K562 (cell line): ENCODE measurements around the gene TCF12. TPM values are rescaled to one million over a fixed set of nuclear protein-coding genes. Genes with fewer than 3 reads are reported as not detected.

Source experiments
- ATAC-seq: fragments of 200-7000 bp; cut with Tn5 transposase; 3 replicates; pipeline ENCODE4 v1.9.1; 2020; ENCODE audit warnings: moderate library complexity
- BruUV-seq: library from RNA; stranded (reverse); fragments of 400-500 nt; replicated peaks from 2 replicates; lab custom pipeline; 2021; lab: Mats Ljungman, UMichigan
- CTCF ChIA-PET: fragments of 300-600 bp; formaldehyde crosslinking; extraction: SDS; loops from one replicate; lab custom pipeline; 2021; ENCODE audit warnings: low intra/inter-chr PET ratio; lab: Yijun Ruan, JAX
- POLR2A ChIA-PET: fragments of 300-600, 350-650 bp; sonication (Branson Sonifier 250); formaldehyde crosslinking; extraction: SDS; loops from one replicate; lab custom pipeline; 2021; ENCODE audit warnings: antibody characterized with exemption, inconsistent platforms; lab: Yijun Ruan, JAX
- DNase-seq, 4 experiments: peaks; one replicate each; pipeline versions ENCODE4 v3.0.0 to v3.0.0-alpha.2; 2011 to 2018; ENCODE audit warnings: low spot score in 3 of 4, mixed read lengths in 3 of 4; ENCODE audit errors: extremely low read depth in 1 of 4
- FAIRE-seq: peaks from 2 replicates; lab custom pipeline; 2011; peaks lifted over from hg19 to GRCh38; lab: Jason Lieb, UNC
- H2AFZ ChIP-seq: 2 replicates; pipeline ENCODE4 v1.6.0; 2011; ENCODE audit warnings: low read depth, low read length, control low read depth, inconsistent platforms
- H3K27ac ChIP-seq: fragments of 200-600 bp; 3 replicates; pipeline ENCODE4 v1.8.0; 2011; ENCODE audit warnings: low read depth, mild to moderate bottlenecking, control low read depth, inconsistent platforms, low read length, moderate library complexity, mixed read lengths; ENCODE audit errors: extremely low read depth
- H3K27me3 ChIP-seq, 2 experiments: fragments of 300-600 bp in 1 of 2; 2 replicates in 1 of 2; 3 replicates in 1 of 2; pipeline versions ENCODE4 v1.6.0 to v1.8.0; 2011; ENCODE audit warnings: inconsistent platforms in 2 of 2, low read length in 2 of 2, mild to moderate bottlenecking in 1 of 2, mixed read lengths in 1 of 2, moderate library complexity in 1 of 2; ENCODE audit not compliant: control insufficient read depth in 2 of 2, insufficient read depth in 2 of 2
- H3K36me3 ChIP-seq: fragments of 300-600 bp; 3 replicates; pipeline ENCODE4 v1.8.0; 2011; ENCODE audit warnings: mild to moderate bottlenecking, low read length, inconsistent platforms; ENCODE audit not compliant: control insufficient read depth, insufficient read depth
- H3K4me1 ChIP-seq, 2 experiments: fragments of 200-600 bp in 1 of 2; replicated peaks in 1 of 2; 2 replicates in 1 of 2; 3 replicates in 1 of 2; pipeline versions ENCODE4 v1.5.1 to v1.8.0; 2011; ENCODE audit warnings: inconsistent platforms in 2 of 2, low read length in 2 of 2, mild to moderate bottlenecking in 1 of 2, mixed read lengths in 1 of 2, moderate library complexity in 1 of 2; ENCODE audit not compliant: control insufficient read depth in 2 of 2, insufficient read depth in 2 of 2
- H3K4me2 ChIP-seq: 2 replicates; pipeline ENCODE4 v1.6.1; 2011; ENCODE audit warnings: low read length, control low read depth, inconsistent platforms, mixed read lengths; ENCODE audit not compliant: insufficient read depth
- H3K4me3 ChIP-seq: fragments of 200-600 bp; sonication (generic), shearing (Covaris generic); 2 replicates; pipeline ENCODE4 v1.5.1; 2016; ENCODE audit warnings: control low read depth, inconsistent platforms
- H3K79me2 ChIP-seq: fragments of 200-600 bp; 3 replicates; pipeline ENCODE4 v1.8.0; 2011; ENCODE audit warnings: low read length, inconsistent platforms; ENCODE audit not compliant: control insufficient read depth, insufficient read depth
- H3K9ac ChIP-seq, 2 experiments: 2 replicates each; pipeline versions ENCODE4 v1.6.0 to v1.6.1; 2011; ENCODE audit warnings: low read depth in 2 of 2, low read length in 2 of 2, control low read depth in 1 of 2, inconsistent platforms in 1 of 2, mild to moderate bottlenecking in 1 of 2, mixed read lengths in 1 of 2; ENCODE audit not compliant: insufficient read depth in 1 of 2
- H3K9me1 ChIP-seq: one replicate; pipeline ENCODE4 v1.6.0; 2011; ENCODE audit warnings: inconsistent platforms, mild to moderate bottlenecking, low read length, moderate library complexity; ENCODE audit not compliant: control insufficient read depth, insufficient read depth
- H3K9me3 ChIP-seq: replicated peaks from 2 replicates; pipeline ENCODE4 v1.5.1; 2011; ENCODE audit warnings: low read depth, low read length, inconsistent platforms; ENCODE audit not compliant: control insufficient read depth, insufficient read depth
- H4K20me1 ChIP-seq: replicated peaks from 2 replicates; pipeline ENCODE4 v1.6.1; 2011; ENCODE audit warnings: low read length, inconsistent platforms, mixed read lengths; ENCODE audit not compliant: control insufficient read depth, insufficient read depth
- ESRRA ChIP-seq: fragments of 450-650 bp; IDR thresholded peaks from 2 replicates; pipeline ENCODE4 v1.6.1; 2014; ENCODE audit warnings: low read depth, mild to moderate bottlenecking, moderate library complexity, borderline replicate concordance
- ETS1 ChIP-seq: conservative IDR thresholded peaks from 2 replicates; pipeline ENCODE4 v1.6.1; 2011; ENCODE audit warnings: low read depth, mild to moderate bottlenecking, low read length; ENCODE audit not compliant: control insufficient read depth
- HNRNPK ChIP-seq: fragments of 200-400 bp; formaldehyde crosslinking; IDR thresholded peaks from one replicate; pipeline ENCODE4 v1.6.1; 2018; ENCODE audit warnings: mild to moderate bottlenecking, low read depth, low read length; ENCODE audit not compliant: poor library complexity, severe bottlenecking
- MAFG ChIP-seq: fragments of 450-650 bp; conservative IDR thresholded peaks from 2 replicates; pipeline ENCODE4 v1.6.1; 2016; ENCODE audit warnings: missing genetic modification characterization, missing compliant biosample characterization
- NEUROD1 ChIP-seq: fragments of 150-350 bp; IDR thresholded peaks from 2 replicates; pipeline ENCODE4 v1.6.1; 2014; ENCODE audit warnings: borderline replicate concordance, low read length, low read depth; ENCODE audit not compliant: partially characterized antibody
- PHB2 ChIP-seq: fragments of 450-650 bp; IDR thresholded peaks from 2 replicates; pipeline ENCODE4 v1.6.1; 2017; ENCODE audit warnings: low read depth
- RCOR1 ChIP-seq, 2 experiments: IDR thresholded peaks; 2 replicates each; pipeline ENCODE4 v1.6.1; 2012; ENCODE audit warnings: low read depth in 2 of 2, low read length in 2 of 2, borderline replicate concordance in 1 of 2, improper control_type of control experiment in 1 of 2
- RFX1 ChIP-seq: fragments of 450-650 bp; IDR thresholded peaks from 2 replicates; pipeline ENCODE4 v1.6.1; 2016; ENCODE audit warnings: mild to moderate bottlenecking, moderate library complexity
- SETDB1 ChIP-seq: IDR thresholded peaks from one replicate; pipeline ENCODE4 v1.6.1; 2012; ENCODE audit warnings: low read length, control low read depth, inconsistent platforms
- SMAD3 ChIP-seq: fragments of 450-650 bp; formaldehyde crosslinking; conservative IDR thresholded peaks from 2 replicates; pipeline ENCODE4 v1.4.0; 2020; ENCODE audit warnings: mild to moderate bottlenecking
- STAT5A ChIP-seq: IDR thresholded peaks from 2 replicates; pipeline ENCODE4 v1.6.1; 2012; ENCODE audit warnings: low read length, inconsistent platforms, borderline replicate concordance
- TAL1 ChIP-seq: fragments of 450-650 bp; IDR thresholded peaks from 2 replicates; pipeline ENCODE4 v1.6.1; 2016; ENCODE audit warnings: mild to moderate bottlenecking
- ZBTB2 ChIP-seq: fragments of 450-650 bp; IDR thresholded peaks from 2 replicates; pipeline ENCODE4 v1.6.1; 2016; ENCODE audit warnings: antibody characterized with exemption
- ZNF830 ChIP-seq: fragments of 250-450 bp; sonication (Bioruptor Pico); IDR thresholded peaks from 2 replicates; pipeline ENCODE4 v1.5.0; 2021; ENCODE audit warnings: mild to moderate bottlenecking
- WGBS: fragments of 100-300 bp; shearing (Covaris generic); methylation state at CpG from one replicate; pipeline ENCODE4 v1.1.6; 2016; ENCODE audit warnings: low coverage, mixed read lengths; ENCODE audit not compliant: insufficient coverage; ENCODE audit errors: missing lambda C conversion rate; 5-methylcytosine and 5-hydroxymethylcytosine counted together
- in situ Hi-C: fragments of 300-500 bp; cut with MboI; formaldehyde crosslinking; loops from 4 replicates; pipeline ENCODE4 v1.15.0; 2018; ENCODE audit warnings: inconsistent platforms, mixed read lengths
- intact Hi-C: fragments of 100-400 bp; cut with micrococcal nuclease; formaldehyde crosslinking; loops from 2 replicates; pipeline ENCODE4 v1.14.2; 2022
- polyA plus RNA-seq, 8 experiments: library from polyadenylated mRNA; depleted of rRNA in 4 of 8; stranded (reverse) in 5 of 8; unstranded in 3 of 8; fragments of >200 nt; fragmentation: Nextera tagmentation in 2 of 8; fragmentation: Illumina TruSeq in 1 of 8; extraction: Ambion mirVana in 2 of 8; extraction: Trizol in 1 of 8; gene quantifications; 2 replicates each; pipeline versions ENCODE4 v1.2.1 to v1.2.3, GENCODE V29; 2011 to 2014; ENCODE audit warnings: inconsistent platforms in 1 of 8, missing spikeins in 1 of 8
- total RNA-seq, 7 experiments: library from RNA; depleted of rRNA in 6 of 7; stranded (reverse); fragments of >200 nt in 6 of 7; fragmentation: Illumina TruSeq in 2 of 7; extraction: Trizol in 2 of 7; gene quantifications; 2 replicates each; pipeline versions ENCODE4 v1.2.1 to v1.2.3, GENCODE V29; 2011 to 2021; ENCODE audit warnings: low replicate concordance in 1 of 7
- TF ChIP-seq, protein P1 (sequence below): fragments of 450-650 bp; formaldehyde crosslinking; IDR thresholded peaks from 2 replicates; pipeline ENCODE4 v1.4.0; 2022; ENCODE audit warnings: missing genetic modification characterization
- TF ChIP-seq, protein P2 (sequence below): fragments of 250-450 bp; sonication (Bioruptor Pico); IDR thresholded peaks from 2 replicates; pipeline ENCODE4 v1.9.0; 2021; ENCODE audit warnings: mild to moderate bottlenecking

Gene TCF12
- total and polyA plus RNA-seq, 9 of the 15 experiments (the other 6 are each of a cell fraction or from before 2014, with no cell fraction given) = 10.5 to 132 (median 52.9) TPM

DNA sequence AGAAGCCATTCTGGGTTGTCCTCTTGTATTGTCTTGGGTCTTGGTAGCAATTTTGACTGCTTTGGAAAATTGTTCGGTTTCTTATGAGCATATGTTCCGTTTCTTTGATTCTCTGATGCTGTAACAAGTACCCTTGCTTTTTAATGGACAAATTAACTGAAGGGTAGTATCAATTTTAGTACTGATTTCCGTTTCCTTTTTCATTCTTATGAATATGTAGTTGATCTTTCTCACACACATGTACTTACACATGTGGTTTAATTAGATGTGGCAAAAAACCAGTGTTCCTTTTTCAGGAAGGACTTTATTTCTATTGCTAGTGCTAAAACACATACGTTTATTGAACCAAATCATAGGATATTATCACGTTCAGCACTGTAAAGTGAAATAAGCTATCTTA is 119.1 kb downstream of the TCF12 start:
- no peak for FAIRE-seq

More for the DNA sequence above, 119.1 kb downstream of the TCF12 start:
- no peak overlapping the region for H3K9ac ChIP-seq
- ChIA-PET CTCF (interaction anchor here (0.6 kb wide), 1 partner anchor 148 kb away, joined by 3 read pairs; no protein-coding TSS in a partner anchor), POLR2A (interaction anchor here (0.9 kb wide), 1 partner anchor 15 kb away, joined by 3 read pairs; no protein-coding TSS in a partner anchor)
- no peak for DNase-seq
- no peak overlapping the region for H3K4me3 ChIP-seq
- BruUV-seq = no TSS peak
- ATAC-seq = no peak
- no peaks in the 10 kb centered on the region for H3K27me3 ChIP-seq
- 92% methylated on average over 5 of the region's 5 CpGs for WGBS
- H3K9me1 ChIP-seq = no peaks in the 10 kb centered on the region
- no peak for TF ChIP-seq MAFG (tag)
- no peak for TF ChIP-seq ZNF830 (CRISPR knock-in tag)
- no peak for TF ChIP-seq ZBTB2
- no peak for TF ChIP-seq ESRRA
- no peak for TF ChIP-seq ETS1
- TF ChIP-seq HNRNPK = no peak
- TF ChIP-seq TAL1 = no peak
- TF ChIP-seq SETDB1 = no peak
- TF ChIP-seq RCOR1 (IDR thresholded peaks at IDR 0.05; ENCODE audit: borderline replicate concordance in 1 of 2, low read depth in 2 of 2, low read length in 2 of 2) = no peak
- no peak for TF ChIP-seq STAT5A
- TF ChIP-seq, protein P1, sequence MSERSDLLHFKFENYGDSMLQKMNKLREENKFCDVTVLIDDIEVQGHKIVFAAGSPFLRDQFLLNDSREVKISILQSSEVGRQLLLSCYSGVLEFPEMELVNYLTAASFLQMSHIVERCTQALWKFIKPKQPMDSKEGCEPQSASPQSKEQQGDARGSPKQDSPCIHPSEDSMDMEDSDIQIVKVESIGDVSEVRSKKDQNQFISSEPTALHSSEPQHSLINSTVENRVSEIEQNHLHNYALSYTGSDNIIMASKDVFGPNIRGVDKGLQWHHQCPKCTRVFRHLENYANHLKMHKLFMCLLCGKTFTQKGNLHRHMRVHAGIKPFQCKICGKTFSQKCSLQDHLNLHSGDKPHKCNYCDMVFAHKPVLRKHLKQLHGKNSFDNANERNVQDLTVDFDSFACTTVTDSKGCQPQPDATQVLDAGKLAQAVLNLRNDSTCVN (CRISPR knock-in tag) = no peak
- no peak for TF ChIP-seq NEUROD1
- TF ChIP-seq SMAD3 = no peak
- no peak for TF ChIP-seq RFX1
- TF ChIP-seq PHB2 = no peak
- TF ChIP-seq, protein P2, sequence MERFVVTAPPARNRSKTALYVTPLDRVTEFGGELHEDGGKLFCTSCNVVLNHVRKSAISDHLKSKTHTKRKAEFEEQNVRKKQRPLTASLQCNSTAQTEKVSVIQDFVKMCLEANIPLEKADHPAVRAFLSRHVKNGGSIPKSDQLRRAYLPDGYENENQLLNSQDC (CRISPR knock-in tag) = no peak
- peaks cover 0 to 2% of the 10 kb centered on the region in 2 experiments; a peak in 3 of 5 replicates for H3K4me1 ChIP-seq
- intact Hi-C loops = no loop called here
- peaks cover 66% of the 10 kb centered on the region for H3K79me2 ChIP-seq
- no peaks in the 10 kb centered on the region for H3K9me3 ChIP-seq
- H3K4me2 ChIP-seq = no peak overlapping the region
- H3K27ac ChIP-seq = no peak overlapping the region
- H4K20me1 ChIP-seq = no peaks in the 10 kb centered on the region; the same call in 1 of the 2 replicates
- no peak overlapping the region for H2AFZ ChIP-seq
- in situ Hi-C loops = no loop called here
- H3K36me3 ChIP-seq = no peaks in the 10 kb centered on the region
